SK-N-SH treated with all-trans-retinoic acid at 6 μM for 48 hours (cell line): ENCODE results near the gene JAKMIP1.

Source experiments
- ATAC-seq: fragments of 200-7000 bp; cut with Tn5 transposase; 3 replicates; pipeline ENCODE4 v1.9.1; 2020; ENCODE audit warnings: mild to moderate bottlenecking, moderate library complexity
- ARNTL ChIP-seq: fragments of 450-650 bp; formaldehyde crosslinking; IDR thresholded peaks from 2 replicates; pipeline ENCODE4 v1.5.0; 2020; ENCODE audit warnings: low read depth, mild to moderate bottlenecking, moderate library complexity, borderline replicate concordance
- BACH2 ChIP-seq: fragments of 250-450 bp; sonication (Bioruptor Pico); IDR thresholded peaks from 2 replicates; pipeline ENCODE4 v1.9.0; 2021; ENCODE audit warnings: mild to moderate bottlenecking, borderline replicate concordance
- CSDC2 ChIP-seq: fragments of 250-450 bp; sonication (Bioruptor Pico); IDR thresholded peaks from 2 replicates; pipeline ENCODE4 v1.5.0; 2020; ENCODE audit warnings: mild to moderate bottlenecking, moderate library complexity
- ESRRG ChIP-seq: fragments of 250-450 bp; sonication (Bioruptor Pico); IDR thresholded peaks from 2 replicates; pipeline ENCODE4 v1.6.1; 2021; ENCODE audit warnings: mild to moderate bottlenecking
- GLIS3 ChIP-seq: fragments of 250-450 bp; sonication (Bioruptor Pico); IDR thresholded peaks from 2 replicates; pipeline ENCODE4 v1.5.0; 2020; ENCODE audit warnings: mild to moderate bottlenecking, moderate library complexity
- ISL1 ChIP-seq: fragments of 250-450 bp; sonication (Bioruptor Pico); IDR thresholded peaks from 2 replicates; pipeline ENCODE4 v2.1.2; 2022; ENCODE audit warnings: mild to moderate bottlenecking, moderate library complexity
- OSR1 ChIP-seq: fragments of 250-450 bp; sonication (Bioruptor Pico); IDR thresholded peaks from 2 replicates; pipeline ENCODE4 v1.8.0; 2022; ENCODE audit warnings: moderate library complexity, mild to moderate bottlenecking, inconsistent platforms
- PPARA ChIP-seq: fragments of 250-450 bp; sonication (Bioruptor Pico); IDR thresholded peaks from 2 replicates; pipeline ENCODE4 v1.5.0; 2020; ENCODE audit warnings: mild to moderate bottlenecking, borderline replicate concordance
- RARB ChIP-seq: fragments of 250-450 bp; sonication (Bioruptor Pico); IDR thresholded peaks from 2 replicates; pipeline ENCODE4 v1.8.0; 2021; ENCODE audit warnings: mild to moderate bottlenecking, moderate library complexity
- TCF4 ChIP-seq: fragments of 250-450 bp; sonication (Bioruptor Pico); IDR thresholded peaks from 2 replicates; pipeline ENCODE4 v1.8.0; 2021; ENCODE audit warnings: mild to moderate bottlenecking, moderate library complexity, borderline replicate concordance
- TOX ChIP-seq: fragments of 250-450 bp; sonication (Bioruptor Pico); IDR thresholded peaks from 2 replicates; pipeline ENCODE4 v1.8.0; 2021; ENCODE audit warnings: mild to moderate bottlenecking, moderate library complexity, borderline replicate concordance
- ZC3H10 ChIP-seq: fragments of 250-450 bp; sonication (Bioruptor Pico); IDR thresholded peaks from 2 replicates; pipeline ENCODE4 v1.5.1; 2021; ENCODE audit warnings: mild to moderate bottlenecking, moderate library complexity
- ZFP3 ChIP-seq: fragments of 250-450 bp; sonication (Bioruptor Pico); IDR thresholded peaks from 2 replicates; pipeline ENCODE4 v1.5.0; 2020; ENCODE audit warnings: mild to moderate bottlenecking, moderate library complexity
- ZFP30 ChIP-seq: fragments of 450-650 bp; formaldehyde crosslinking; IDR thresholded peaks from 2 replicates; pipeline ENCODE4 v1.5.0; 2022; ENCODE audit warnings: mild to moderate bottlenecking, moderate library complexity
- ZNF565 ChIP-seq: fragments of 450-650 bp; formaldehyde crosslinking; conservative IDR thresholded peaks from 2 replicates; pipeline ENCODE4 v1.5.0; 2020; ENCODE audit warnings: low read depth, mild to moderate bottlenecking, moderate library complexity
- ZNF70 ChIP-seq: fragments of 450-650 bp; formaldehyde crosslinking; IDR thresholded peaks from 2 replicates; pipeline ENCODE4 v1.5.0; 2020; ENCODE audit warnings: mild to moderate bottlenecking, moderate library complexity
- ZNF8 ChIP-seq: fragments of 450-650 bp; formaldehyde crosslinking; IDR thresholded peaks from 2 replicates; pipeline ENCODE4 v1.5.0; 2020; ENCODE audit warnings: mild to moderate bottlenecking, moderate library complexity
- TF ChIP-seq, protein P1 (sequence below): fragments of 250-450 bp; sonication (Bioruptor Pico); IDR thresholded peaks from 2 replicates; pipeline ENCODE4 v1.8.0; 2021; ENCODE audit warnings: low read depth, mild to moderate bottlenecking, moderate library complexity, borderline replicate concordance
- TF ChIP-seq, protein P2 (sequence below): fragments of 250-450 bp; sonication (Bioruptor Pico); IDR thresholded peaks from 2 replicates; pipeline ENCODE4 v1.8.0; 2020; ENCODE audit warnings: mild to moderate bottlenecking, moderate library complexity, borderline replicate concordance
- TF ChIP-seq, protein P3 (sequence below): fragments of 250-450 bp; sonication (Bioruptor Pico); IDR thresholded peaks from 2 replicates; pipeline ENCODE4 v1.5.1; 2021; ENCODE audit warnings: mild to moderate bottlenecking, moderate library complexity
- TF ChIP-seq, protein P4 (sequence below): fragments of 250-450 bp; sonication (Bioruptor Pico); IDR thresholded peaks from 2 replicates; pipeline ENCODE4 v1.5.1; 2020; ENCODE audit warnings: low read depth, mild to moderate bottlenecking, moderate library complexity

JAKMIP1 gene

DNA sequence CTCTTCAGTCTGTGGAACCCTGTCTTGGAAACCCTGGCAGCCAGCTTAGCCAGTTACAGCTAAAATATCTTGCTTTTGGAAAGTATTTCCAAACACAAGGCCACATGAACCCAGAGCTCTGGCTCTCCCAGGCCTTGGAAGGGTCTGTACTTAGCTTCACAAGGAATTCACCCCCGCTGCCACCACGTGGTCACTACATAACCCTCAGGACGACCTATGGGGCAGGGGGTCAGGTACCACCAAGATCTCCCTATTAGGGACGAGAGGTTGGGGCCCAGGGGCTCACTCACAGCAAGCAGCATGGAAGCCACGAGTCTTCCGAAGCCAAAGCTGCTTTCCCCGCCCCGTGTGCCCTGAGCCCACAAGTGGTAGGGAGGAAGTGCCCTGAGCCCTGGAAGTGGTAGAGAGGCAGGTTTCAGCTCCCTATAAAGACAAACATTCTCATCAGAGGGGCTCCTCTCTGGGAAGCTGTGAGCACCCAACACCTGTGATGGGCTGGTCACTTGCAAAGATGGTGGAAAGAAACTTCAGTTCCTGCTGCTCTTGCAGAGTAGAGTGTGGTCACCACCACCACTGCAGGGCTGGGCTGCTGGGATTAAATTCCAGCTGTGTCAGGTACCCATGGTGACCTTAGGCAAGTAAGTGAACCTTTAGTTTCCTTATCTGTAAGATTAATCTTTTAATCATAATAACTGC is 4.7 kb upstream of the JAKMIP1 start:
- TF ChIP-seq ZNF70, result no peak
- TF ChIP-seq, protein P1, sequence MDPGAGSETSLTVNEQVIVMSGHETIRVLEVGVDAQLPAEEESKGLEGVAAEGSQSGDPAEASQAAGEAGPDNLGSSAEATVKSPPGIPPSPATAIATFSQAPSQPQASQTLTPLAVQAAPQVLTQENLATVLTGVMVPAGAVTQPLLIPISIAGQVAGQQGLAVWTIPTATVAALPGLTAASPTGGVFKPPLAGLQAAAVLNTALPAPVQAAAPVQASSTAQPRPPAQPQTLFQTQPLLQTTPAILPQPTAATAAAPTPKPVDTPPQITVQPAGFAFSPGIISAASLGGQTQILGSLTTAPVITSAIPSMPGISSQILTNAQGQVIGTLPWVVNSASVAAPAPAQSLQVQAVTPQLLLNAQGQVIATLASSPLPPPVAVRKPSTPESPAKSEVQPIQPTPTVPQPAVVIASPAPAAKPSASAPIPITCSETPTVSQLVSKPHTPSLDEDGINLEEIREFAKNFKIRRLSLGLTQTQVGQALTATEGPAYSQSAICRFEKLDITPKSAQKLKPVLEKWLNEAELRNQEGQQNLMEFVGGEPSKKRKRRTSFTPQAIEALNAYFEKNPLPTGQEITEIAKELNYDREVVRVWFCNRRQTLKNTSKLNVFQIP (CRISPR knock-in tag), result no peak
- no peak for TF ChIP-seq PPARA
- TF ChIP-seq CSDC2 (CRISPR knock-in tag), result no peak
- TF ChIP-seq TCF4, result no peak
- TF ChIP-seq ISL1 (CRISPR knock-in tag), result no peak
- TF ChIP-seq BACH2 (CRISPR knock-in tag), result no peak
- TF ChIP-seq ESRRG (CRISPR knock-in tag), result no peak
- no peak for TF ChIP-seq OSR1
- no peak for TF ChIP-seq ZNF8
- ATAC-seq, result no peak

DNA sequence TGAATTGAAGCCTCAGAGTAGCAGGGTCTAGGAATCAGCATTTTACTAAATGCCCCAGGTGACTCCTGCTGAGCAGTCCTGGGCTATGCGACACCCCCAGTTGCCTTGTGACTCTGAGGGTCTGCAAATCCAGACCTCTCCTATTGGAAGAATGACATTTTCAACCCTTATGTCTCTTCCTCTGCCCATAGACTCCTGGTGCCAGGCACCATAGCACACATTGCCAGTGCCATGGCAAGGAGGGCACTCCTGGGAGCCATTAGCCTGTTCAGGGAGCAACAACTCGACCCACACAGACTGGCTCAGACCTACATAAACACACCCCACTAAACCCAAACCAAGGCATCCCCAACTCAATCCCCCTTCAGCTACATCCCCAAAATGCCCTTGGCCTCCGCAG is 3.7 kb upstream of the JAKMIP1 start:
- TF ChIP-seq ZNF70, result no peak
- TF ChIP-seq RARB (CRISPR knock-in tag), result no peak
- TF ChIP-seq ZFP3 (CRISPR knock-in tag), result no peak
- no peak for TF ChIP-seq ZNF565 (CRISPR knock-in tag)
- no peak for TF ChIP-seq GLIS3 (CRISPR knock-in tag)
- TF ChIP-seq OSR1, result no peak
- TF ChIP-seq, protein P2, sequence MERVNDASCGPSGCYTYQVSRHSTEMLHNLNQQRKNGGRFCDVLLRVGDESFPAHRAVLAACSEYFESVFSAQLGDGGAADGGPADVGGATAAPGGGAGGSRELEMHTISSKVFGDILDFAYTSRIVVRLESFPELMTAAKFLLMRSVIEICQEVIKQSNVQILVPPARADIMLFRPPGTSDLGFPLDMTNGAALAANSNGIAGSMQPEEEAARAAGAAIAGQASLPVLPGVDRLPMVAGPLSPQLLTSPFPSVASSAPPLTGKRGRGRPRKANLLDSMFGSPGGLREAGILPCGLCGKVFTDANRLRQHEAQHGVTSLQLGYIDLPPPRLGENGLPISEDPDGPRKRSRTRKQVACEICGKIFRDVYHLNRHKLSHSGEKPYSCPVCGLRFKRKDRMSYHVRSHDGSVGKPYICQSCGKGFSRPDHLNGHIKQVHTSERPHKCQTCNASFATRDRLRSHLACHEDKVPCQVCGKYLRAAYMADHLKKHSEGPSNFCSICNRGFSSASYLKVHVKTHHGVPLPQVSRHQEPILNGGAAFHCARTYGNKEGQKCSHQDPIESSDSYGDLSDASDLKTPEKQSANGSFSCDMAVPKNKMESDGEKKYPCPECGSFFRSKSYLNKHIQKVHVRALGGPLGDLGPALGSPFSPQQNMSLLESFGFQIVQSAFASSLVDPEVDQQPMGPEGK (CRISPR knock-in tag), result no peak
- no peak for TF ChIP-seq ARNTL (CRISPR knock-in tag)
- TF ChIP-seq, all 23 proteins: peak for 0
- ATAC-seq, result no peak

DNA sequence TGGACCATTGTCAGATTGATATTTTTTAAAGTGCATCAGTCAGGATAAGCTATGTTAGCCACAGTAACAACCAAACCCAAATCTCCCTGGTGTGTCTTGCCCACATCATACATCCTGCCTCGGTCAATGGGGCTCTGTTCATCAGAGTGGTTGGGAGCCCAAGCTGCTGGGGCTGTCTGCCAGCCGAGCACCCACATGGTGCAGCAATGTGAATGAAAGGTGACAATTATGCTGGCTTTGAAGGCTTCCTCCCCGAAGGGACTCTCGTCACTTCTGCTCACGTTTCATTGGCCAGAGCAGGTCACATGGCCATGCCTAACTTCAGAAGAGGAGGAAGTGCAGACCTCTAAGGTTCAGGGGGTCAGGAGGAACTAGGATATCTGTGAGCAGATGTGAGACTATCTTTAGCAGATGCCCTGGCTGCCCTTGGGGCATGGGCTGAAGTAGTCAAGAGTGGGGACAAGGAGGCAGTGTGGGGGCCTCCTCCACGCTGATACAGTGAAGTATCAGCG is 1.3 kb upstream of the JAKMIP1 start:
- no peak for ATAC-seq
- TF ChIP-seq PPARA, result no peak
- TF ChIP-seq ESRRG (CRISPR knock-in tag), result no peak
- no peak for TF ChIP-seq ZFP30
- TF ChIP-seq ZFP3 (CRISPR knock-in tag), result no peak
- TF ChIP-seq, protein P3, sequence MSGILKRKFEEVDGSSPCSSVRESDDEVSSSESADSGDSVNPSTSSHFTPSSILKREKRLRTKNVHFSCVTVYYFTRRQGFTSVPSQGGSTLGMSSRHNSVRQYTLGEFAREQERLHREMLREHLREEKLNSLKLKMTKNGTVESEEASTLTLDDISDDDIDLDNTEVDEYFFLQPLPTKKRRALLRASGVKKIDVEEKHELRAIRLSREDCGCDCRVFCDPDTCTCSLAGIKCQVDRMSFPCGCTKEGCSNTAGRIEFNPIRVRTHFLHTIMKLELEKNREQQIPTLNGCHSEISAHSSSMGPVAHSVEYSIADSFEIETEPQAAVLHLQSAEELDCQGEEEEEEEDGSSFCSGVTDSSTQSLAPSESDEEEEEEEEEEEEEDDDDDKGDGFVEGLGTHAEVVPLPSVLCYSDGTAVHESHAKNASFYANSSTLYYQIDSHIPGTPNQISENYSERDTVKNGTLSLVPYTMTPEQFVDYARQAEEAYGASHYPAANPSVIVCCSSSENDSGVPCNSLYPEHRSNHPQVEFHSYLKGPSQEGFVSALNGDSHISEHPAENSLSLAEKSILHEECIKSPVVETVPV (CRISPR knock-in tag), result no peak
- TF ChIP-seq ZC3H10 (CRISPR knock-in tag), result no peak
- TF ChIP-seq, protein P2 (CRISPR knock-in tag), result no peak
- TF ChIP-seq TOX, result no peak
- TF ChIP-seq, protein P4, sequence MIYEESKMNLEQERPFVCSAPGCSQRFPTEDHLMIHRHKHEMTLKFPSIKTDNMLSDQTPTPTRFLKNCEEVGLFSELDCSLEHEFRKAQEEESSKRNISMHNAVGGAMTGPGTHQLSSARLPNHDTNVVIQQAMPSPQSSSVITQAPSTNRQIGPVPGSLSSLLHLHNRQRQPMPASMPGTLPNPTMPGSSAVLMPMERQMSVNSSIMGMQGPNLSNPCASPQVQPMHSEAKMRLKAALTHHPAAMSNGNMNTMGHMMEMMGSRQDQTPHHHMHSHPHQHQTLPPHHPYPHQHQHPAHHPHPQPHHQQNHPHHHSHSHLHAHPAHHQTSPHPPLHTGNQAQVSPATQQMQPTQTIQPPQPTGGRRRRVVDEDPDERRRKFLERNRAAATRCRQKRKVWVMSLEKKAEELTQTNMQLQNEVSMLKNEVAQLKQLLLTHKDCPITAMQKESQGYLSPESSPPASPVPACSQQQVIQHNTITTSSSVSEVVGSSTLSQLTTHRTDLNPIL, result no peak
- TF ChIP-seq, protein P1 (CRISPR knock-in tag), result no peak
- no peak for TF ChIP-seq RARB (CRISPR knock-in tag)
- no peak for TF ChIP-seq ZNF8
- no peak for TF ChIP-seq ISL1 (CRISPR knock-in tag)
